GM18867 (cell line): ENCODE results near the gene BIVM.
A peak's percentile ranks its signal among the peaks of the same experiment; 100 is the strongest.
"Not testable (repeated sequence)": the region's sequence is repeated elsewhere in the genome, so short reads cannot be mapped to it uniquely, and the experiment has no call there.

Source experiments
- ATAC-seq: cut with Tn5 transposase; IDR thresholded peaks from one replicate; pipeline ENCODE4 v1.9.1; 2021; ENCODE audit warnings: mild to moderate bottlenecking, moderate library complexity; ENCODE audit not compliant: unreplicated experiment

Gene BIVM, protein sequence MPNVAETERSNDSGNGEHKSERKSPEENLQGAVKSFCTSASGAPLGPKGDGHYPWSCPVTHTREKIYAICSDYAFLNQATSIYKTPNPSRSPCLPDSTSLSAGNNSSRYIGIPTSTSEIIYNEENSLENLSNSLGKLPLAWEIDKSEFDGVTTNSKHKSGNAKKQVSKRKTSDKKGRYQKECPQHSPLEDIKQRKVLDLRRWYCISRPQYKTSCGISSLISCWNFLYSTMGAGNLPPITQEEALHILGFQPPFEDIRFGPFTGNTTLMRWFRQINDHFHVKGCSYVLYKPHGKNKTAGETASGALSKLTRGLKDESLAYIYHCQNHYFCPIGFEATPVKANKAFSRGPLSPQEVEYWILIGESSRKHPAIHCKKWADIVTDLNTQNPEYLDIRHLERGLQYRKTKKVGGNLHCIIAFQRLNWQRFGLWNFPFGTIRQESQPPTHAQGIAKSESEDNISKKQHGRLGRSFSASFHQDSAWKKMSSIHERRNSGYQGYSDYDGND

DNA sequence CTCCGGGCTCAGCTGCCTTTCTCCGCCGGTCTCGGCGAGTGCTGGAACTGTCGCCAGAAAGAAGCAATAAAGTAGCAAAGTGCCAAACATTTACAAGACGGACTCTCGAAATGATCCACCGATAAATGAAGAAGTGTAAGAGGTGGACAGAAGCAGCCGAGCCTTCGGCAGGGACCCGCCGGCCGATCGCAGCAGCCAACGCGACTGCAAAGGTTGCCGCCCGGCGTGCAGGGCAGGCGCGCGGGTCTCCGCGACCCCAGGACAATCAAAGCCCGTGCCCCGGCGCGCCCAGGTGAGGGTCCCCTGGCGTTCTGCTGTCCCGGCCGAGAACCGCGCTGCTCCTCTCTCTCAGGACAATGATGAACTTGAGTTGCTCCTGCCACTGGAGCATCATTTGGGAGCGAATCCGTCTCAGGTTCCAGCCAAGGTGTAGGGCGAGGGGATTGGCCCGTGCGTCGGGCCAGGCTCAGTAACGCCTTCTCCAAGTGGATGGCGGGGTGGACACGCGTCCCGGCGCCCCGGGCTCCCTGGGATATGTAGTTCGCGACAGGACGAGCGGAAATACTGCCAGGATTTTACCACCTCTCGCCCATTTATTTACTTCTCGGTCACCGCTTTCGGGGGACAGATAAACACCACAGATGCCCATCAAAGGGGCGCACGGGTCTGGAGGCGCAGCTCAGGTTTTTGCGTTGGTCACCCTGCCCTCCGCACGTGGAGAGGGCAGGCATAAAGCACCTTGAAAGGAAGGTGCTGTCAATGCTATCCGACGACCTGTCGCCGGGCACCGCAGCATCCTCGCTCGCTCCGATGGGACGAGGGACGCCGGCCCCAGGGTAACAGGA, at the start of gene BIVM, which contains the start of gene POGLUT2:
TSS of gene BIVM (plus strand) at position 539 of the 845 bp plus-strand sequence. CDS start 8,149 bp downstream, outside the sequence.
TSS of gene POGLUT2 (minus strand) at position 396 of the 845 bp plus-strand sequence. CDS start at position 90, 306 bp downstream.
- ATAC-seq = peak; percentile 82

DNA sequence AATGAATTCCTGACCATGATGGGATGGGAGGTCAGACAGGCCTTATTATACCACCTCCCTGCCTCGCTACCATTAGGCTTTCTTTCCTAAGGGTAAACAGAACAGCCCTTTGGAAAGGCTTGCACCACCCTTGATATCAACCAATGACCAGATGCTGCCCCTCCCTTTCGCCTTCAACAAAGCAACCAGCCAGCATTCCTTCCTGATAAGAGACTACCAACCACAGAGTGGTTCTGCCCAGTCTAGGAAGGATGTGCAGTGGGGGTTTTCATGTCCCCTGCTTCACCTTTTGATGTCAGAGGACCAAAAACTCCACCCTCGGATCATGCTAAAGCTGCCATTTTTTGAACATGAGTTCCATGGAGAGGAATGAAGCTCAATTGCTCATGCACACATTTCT, 47.0 kb upstream of the BIVM start:
- ATAC-seq = no peak

DNA sequence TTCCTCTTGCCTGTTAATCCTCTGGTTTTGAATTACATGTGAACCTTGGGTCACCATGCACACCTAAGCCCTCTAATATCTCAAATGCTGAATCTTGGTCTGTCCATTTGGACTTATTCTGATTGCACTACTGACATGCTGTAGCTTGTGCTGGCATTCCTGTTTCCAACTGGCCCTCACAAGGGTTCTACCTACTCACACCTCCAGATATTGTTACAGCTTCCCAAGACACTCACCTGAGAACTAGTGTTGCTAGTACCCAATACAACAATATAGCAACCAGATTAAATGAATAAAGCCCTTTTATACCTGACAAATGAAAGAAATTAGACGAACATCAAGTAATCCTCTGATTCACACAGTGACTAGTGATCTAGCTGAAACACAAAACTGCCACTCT, 41.9 kb upstream of the BIVM start:
- ATAC-seq = no peak

DNA sequence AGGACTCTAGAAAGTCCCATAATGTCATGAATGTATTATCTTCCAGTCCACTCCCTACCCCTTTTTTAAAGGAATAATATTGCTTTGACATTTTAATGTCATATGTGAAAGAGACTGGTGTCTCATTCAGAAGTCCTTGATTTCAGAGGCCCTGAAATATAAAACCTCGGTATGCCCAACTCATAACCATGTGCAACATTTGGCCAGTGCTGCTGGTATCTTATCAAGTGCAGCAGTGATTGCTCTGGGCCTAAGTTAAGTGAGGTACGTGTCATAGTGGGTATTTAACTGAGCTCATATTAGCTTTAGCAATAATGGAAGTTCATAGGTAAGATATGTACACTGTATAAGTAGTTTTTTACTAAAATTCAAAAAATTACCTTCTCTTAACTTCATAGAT, 40.1 kb upstream of the BIVM start:
- ATAC-seq = no peak

DNA sequence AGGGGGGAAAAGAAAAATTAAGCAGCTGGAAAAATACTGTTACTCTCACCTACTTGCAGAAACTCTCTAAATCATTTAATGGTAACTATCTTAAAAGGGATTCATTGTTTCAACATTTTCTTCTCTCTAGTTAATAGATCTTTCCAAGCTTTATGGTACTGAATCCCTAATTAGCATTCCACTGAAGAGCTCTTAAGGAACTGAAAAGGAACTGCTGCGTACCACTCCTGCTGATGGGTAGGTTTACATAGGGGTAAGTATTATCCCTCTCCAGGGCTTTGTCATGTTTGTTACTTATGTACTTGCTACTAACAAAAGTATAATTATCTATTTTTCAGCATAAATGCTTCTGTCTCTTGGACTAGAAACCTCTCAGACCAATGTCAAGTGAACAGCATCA, 37.8 kb upstream of the BIVM start:
- no peak for ATAC-seq

DNA sequence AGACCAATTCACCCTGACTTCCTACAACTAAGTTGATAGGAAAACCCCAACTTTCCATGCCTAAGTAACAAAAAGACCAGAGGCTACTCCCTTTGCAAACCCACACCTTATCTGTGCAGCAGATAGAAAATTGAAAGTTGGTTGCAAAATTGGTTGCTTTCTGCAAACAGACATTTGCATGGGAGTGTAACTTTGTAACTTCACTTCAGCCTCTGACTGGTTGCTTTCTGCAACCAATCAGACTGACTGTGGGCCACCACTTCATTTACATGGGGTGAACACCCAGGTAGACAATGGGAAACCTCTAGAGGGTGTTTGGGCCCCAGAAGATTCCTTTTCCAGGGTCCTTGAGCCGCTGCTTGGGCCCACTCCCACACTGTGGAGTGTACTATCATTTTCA, 35.2 kb upstream of the BIVM start:
- ATAC-seq = peak; percentile 44

DNA sequence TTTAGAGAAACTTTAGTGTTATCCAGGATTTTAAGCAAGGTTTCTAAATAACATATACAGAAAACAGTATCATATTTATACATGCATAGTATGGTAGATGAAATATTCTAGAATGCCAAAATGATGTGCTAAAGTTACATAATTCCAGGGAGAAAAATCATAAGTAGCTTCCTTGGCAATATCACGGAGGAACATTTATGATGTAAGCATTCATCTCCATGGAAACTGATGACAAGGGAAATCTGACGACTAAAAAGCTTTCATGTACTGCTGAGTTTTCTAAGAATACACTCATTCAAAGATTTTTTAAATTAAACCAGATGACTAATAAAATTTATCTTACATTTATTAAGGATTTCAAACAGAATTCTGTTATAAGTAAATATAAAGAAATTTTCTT, 30.0 kb upstream of the BIVM start:
- ATAC-seq = no peak

DNA sequence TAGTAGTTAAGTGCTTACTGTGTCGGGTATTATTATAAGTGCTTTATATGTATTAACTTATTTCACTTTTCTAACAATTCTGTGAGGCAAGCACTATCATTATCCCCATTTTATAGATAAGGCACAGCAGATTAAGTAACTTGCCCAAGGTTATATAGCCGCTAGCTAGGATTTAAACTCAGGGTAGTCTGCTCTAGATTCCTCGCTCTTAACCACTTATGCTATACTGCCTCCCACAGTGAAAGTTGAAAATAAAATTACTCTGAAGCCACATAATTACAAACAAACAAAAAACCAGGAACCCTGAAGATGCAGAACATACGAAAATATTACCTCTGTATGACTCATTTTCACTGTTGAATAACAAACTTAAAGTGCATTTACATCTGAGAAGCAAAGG, 29.2 kb upstream of the BIVM start:
- no peak for ATAC-seq

DNA sequence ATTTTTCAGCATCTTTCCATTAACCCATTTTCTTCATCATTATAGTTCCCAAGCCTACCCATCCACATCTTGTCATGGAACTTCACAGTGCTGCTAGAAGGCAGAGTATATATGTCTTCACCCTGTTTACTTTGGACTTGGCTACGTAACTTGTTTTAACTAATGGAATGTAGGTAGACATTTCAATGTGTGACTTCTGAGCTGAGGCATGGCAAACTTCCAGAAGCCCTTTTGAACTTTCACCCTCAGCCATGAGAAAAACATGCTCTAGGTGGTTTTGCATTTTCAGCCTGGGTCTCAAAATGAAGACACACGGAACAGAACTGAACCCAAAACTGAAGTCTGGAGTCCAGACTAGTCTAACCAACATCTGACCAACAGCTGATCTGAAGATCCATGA, 28.5 kb upstream of the BIVM start:
- no peak for ATAC-seq

DNA sequence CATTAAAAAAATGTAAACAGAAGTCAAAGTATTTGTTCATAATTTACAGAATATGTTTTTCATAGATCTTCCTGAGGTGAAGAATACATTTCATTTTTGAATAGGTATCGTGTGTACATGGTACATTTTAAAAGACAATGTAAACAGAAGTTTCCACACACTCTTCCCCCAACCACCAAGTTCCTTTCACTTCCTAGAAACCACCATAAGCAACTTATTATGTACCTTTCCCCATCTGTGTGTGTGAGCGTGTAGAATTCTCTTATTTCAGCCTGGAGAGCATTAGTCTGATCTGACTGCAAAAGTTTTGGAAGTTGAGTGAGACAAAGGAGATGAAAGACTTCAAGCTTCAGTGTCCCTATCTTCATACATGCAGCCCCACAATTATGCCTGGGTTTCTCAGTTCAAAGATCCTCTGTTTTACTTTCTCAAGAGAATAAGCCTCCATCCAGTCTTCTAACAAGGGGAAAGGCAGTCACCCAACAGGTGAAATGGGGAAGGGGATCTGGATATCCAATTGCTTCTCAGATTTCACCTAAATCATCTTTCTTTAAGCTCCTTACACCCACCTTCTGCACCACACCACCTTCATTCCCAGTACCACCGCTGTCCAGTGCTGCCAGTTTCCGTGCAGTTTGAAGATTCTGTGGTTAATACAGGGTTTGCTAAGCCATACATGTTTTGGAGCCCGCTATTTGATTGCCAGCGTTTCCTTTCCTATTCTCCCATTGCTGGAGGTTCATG, 27.4 kb upstream of the BIVM start:
- no peak for ATAC-seq

DNA sequence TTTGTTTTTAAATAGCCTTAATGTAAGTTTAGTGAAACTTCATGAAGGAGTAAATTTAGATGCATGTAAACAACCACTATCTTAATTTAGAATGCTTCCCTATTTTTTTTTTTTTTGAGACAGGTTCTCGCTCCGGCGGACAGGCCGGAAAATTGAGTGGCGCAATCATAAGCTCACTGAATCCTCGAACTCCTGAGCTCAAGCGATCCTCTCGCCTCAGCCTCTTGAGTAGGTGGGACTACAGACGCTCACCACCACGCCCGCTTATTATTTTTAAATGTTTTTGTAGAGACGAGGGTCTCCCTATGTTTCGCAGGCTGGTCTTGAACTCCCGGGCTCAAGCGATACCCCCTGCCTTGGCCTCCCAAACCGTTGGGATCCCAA, 26.9 kb upstream of the BIVM start:
- no peak for ATAC-seq

DNA sequence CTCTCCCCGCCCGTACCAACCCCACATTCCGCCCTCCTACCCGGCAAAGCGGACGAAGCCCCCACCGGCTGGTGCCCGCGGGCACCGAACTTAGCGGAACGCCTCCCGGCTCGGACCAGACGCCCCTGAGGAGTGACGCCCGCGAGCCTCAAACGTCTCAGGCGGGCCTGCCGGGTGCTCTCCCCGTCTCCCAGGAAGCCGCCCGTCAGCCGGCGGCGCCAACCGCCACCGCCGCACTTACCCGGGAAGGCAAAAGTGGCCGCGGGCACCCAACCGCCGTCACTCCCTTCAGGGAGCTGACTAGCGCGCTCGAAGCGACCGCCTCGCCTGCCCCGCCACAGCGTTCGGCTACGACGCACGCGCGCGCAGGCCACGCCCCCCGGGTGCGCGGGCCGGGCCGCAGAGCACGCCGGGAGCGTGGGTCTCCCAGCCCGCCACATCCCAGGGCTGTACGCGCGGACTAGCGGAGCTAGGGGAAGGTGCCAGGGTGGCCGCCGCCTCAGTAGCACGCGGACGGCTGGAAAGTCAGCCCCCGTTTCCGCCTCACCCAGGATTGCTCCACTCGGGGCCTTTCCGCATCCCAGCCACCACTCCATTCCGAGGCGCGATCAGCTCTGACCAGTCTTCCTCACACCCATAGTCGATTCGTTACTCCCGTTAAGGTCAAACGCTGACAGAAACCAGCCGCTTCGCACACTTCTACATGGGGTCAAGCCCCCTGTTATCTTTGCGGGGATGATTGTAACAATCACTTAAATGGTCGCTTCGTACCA, 25.3 kb upstream of the BIVM start, which contains the start of gene TEX30:
TSS of gene TEX30 (minus strand) at position 346 of the 773 bp plus-strand sequence. CDS start 3,760 bp downstream, outside the sequence.
- ATAC-seq = peak; percentile 95

DNA sequence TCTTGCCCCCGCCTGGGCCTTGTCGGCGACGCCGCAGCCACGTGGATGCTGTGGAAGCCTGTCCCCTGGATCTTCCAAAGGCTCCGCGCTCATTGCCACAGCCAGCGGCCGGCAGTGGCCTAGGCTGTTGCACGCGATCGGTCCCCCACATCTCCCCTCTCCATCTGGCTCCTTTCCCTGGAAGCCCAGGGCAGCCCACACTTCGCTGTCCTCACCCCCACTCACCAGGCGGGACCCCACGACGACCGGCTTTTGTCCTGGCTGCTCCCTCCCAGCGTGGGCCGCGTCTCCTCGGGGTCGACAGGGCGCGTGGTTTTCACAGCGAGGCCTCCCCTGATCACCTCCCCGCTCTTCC, 24.7 kb upstream of the BIVM start:
- ATAC-seq = no peak

DNA sequence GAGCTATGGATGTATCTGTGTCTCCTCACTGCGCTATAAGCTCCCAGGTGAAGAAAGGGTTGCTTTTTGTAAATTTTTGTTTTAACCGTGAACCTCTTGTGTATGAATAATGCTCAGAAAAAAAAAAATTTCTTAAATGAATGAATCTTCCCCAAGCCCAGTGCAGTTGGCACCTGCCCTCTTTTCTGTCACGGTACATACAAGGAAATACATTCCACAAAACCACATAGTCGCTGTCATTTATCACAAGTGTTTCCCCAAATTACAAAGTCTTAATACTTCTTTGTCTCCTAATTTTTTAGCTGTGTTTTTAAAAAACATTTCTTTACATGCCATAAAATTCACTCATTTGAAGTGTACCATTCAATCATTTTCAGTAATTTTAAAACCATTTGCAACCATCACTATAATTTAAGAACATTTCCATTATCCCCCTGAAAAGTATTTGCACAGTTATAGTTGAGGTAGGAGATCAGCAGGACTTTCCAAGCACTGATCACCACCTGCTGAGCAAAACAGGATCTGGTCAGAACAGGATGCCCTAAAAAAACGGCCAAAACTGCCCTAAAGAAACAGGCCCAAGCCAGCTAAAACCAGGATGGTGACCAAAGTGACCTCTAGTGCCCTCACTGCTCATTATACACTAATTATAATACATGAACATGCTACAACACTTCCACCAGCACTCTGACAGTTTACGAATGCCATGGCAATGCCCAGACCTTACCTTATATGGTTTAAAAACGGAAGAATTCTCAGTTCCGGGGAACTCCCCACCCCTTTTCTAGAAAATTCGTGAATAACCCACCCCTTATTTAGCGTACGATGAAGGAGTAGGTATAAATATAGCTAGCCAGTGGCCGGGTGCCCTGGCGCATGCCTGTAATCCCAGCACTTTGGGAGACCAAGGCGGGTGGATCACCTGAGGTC, 24.1 kb upstream of the BIVM start:
- no peak for ATAC-seq

DNA sequence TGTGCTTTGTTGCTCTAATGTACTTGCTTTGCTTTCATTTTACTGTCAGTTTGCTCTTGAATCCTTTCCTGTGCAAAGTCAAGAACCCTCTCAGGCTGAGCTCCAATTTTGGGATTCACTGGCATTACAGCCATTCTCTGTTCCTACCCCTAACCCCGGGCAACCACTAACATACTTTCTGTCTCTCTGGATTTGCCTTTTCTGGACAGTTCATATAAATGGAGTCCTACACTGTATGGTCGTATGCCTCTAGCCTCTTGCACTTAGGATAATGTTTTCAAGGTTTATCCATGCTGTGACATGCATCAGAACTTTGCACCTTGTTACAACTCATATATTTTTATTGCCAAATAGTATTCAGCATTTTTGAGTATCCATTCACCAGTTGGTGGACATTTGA, 22.6 kb upstream of the BIVM start:
- no peak for ATAC-seq

DNA sequence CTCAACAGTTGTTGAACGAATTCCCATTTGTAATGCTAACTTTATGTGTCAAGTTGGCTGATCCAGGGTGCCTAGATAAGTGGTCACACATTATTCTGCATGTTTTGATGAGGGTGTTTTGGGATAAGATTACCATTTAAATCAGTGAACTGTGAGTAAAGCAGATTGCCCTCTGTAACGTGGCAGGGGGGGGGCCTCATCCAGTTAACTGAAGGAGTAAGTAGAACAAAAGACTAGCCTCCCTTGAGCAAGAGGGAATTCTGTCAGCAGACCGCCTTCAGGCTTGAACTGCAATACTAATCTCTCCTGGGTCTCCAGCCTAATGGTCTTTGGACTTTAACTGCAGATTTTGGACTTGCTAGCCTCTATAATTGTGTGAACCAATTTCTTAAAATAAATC, 21.2 kb upstream of the BIVM start:
- no peak for ATAC-seq

DNA sequence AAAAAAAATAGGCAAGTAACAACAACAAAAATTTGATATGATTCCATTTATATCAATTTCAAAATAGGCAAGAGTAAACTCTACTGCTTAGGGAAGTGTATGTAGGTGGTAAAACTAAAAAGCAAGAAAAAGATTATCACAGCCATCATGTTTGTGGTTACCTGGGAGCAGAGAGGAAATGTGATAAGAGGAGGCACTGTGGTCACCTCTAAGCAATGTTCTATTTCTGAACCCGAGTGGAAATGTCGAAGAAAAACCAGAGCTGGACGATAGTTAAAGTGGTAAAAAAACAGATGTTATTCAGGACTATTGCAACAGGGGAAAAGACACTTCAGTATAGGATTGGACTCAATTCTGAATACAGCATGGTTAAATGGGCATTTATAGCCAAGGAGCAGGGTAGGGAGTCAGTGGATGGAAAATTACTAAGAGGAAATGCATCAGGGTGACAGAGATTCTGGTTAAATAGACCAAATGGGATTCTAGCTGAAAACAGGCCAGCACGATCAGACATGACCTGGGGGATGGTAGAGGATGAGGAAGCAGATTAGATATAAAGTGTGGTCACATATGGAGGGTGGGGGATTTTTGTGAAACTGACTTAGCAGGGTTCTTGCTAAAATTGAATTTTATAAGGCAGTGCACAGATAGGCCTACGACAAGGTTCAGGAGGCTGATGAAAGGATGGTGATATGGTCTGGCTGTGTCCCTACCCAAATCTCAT, 19.3 kb upstream of the BIVM start:
- no peak for ATAC-seq

DNA sequence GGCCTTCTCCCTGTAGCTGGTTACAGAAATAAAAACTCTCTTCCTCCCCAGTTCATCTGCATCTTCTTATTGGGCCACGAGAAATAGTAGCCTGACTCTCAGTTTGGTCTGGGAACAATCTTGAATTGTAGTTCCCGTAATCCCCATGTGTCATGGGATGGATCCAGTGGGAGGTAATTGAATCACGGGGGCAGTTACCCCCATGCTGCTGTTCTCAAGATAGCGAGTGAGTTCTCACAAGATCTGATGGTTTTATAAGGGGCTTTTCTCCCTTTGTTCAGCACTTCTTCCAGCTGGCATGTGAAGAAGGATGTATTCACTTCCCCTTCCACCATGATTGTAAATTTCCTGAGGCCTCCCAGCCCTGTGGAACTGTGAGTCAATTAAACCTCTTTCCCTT, 18.3 kb upstream of the BIVM start:
- not testable (repeated sequence) for ATAC-seq

DNA sequence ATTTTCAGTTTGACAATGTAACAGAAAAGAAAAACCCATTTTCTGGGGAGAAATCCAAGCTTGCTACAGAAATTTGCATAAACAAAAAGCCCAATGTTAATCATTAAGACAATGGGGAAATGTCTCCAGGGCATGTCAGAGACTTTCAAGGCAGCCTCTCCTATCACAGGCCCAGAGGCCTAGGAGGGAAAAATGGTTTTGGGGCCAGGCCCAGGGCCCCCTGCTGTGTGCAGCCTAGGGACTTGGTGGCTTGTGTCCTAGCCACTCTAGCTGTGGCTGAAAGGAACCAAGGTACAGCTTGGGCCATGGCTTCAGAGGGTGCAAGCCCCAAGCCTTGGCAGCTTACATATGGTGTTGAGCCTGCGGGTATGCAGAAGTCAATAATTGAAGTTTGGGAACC, 17.3 kb upstream of the BIVM start:
- no peak for ATAC-seq
